ENCODE data around the gene GULP1. TPM values are rescaled to one million over a fixed set of nuclear protein-coding genes. Genes with fewer than 3 reads are reported as not detected.

GULP1 gene
- polyA plus RNA-seq, 1 donor from 2014 or later = 10.2 TPM

- no peak for TF ChIP-seq TAF1 (IDR thresholded peaks at IDR 0.05; ENCODE audit: low read depth)
- TF ChIP-seq RAD21 (conservative IDR thresholded peaks at IDR 0.05) = no peak
Measured at GRCh38 chr2:188444106-188444835, 152.6 kb downstream of the GULP1 start (continued).

- Histone ChIP-seq H3K9ac (ENCODE audit: low read length) (no peak overlapping the region), H3K9me3 (ENCODE audit: low read length) (no peaks in the 10 kb centered on the region), H3F3A (ENCODE audit: insufficient read depth, low read length, poor library complexity, severe bottlenecking) (no peaks in the 10 kb centered on the region), H3K27ac (ENCODE audit: low read length) (no peak overlapping the region), H3K4me2 (ENCODE audit: low read length) (no peak overlapping the region), H2AFZ (ENCODE audit: low read depth, low read length) (no peak overlapping the region), H3K36me3 (ENCODE audit: insufficient read depth, low read length) (no peaks in the 10 kb centered on the region), H3K4me3 (ENCODE audit: low read length) (no peak overlapping the region), H3K79me2 (replicated peaks; ENCODE audit: insufficient read depth, low read length) (no peaks in the 10 kb centered on the region), H3K27me3 (ENCODE audit: insufficient read depth, low read depth, low read length) (no peaks in the 10 kb centered on the region), H4K20me1 (ENCODE audit: insufficient read depth) (no peaks in the 10 kb centered on the region), H3K9me2 (ENCODE audit: insufficient read depth, low read length) (no peaks in the 10 kb centered on the region)
- TF ChIP-seq CTCF (IDR thresholded peaks at IDR 0.05; ENCODE audit: poor library complexity, severe bottlenecking) = no peak
- TF ChIP-seq RAD21 (conservative IDR thresholded peaks at IDR 0.05) = no peak
- TF ChIP-seq REST (IDR thresholded peaks at IDR 0.05; ENCODE audit: borderline replicate concordance) = no peak
- TF ChIP-seq TAF1 (IDR thresholded peaks at IDR 0.05; ENCODE audit: low read depth) = no peak
- TF ChIP-seq EP300 (conservative IDR thresholded peaks at IDR 0.05; ENCODE audit: poor library complexity, severe bottlenecking) = no peak
- TF ChIP-seq EZH2 (IDR thresholded peaks at IDR 0.05; ENCODE audit: borderline replicate concordance, insufficient read depth, low read length, poor library complexity, severe bottlenecking) = no peak
- no peak for TF ChIP-seq SMC3 (conservative IDR thresholded peaks at IDR 0.05; ENCODE audit: poor library complexity)
- no peak for TF ChIP-seq POLR2AphosphoS5 (IDR thresholded peaks at IDR 0.05)
- TF ChIP-seq MXI1 (conservative IDR thresholded peaks at IDR 0.05; ENCODE audit: poor library complexity, severe bottlenecking) = no peak
Measured at GRCh38 chr2:188449561-188449960, 157.9 kb downstream of the GULP1 start.

GRCh38 chr2:188449971-188450370, 158.3 kb downstream of the GULP1 start:
- no peaks in the 10 kb centered on the region for H3K9me2 ChIP-seq (ENCODE audit: insufficient read depth, low read length)
- no peaks in the 10 kb centered on the region for H4K20me1 ChIP-seq (ENCODE audit: insufficient read depth)
- H3K79me2 ChIP-seq (replicated peaks; ENCODE audit: insufficient read depth, low read length) = no peaks in the 10 kb centered on the region
- H3K27ac ChIP-seq (ENCODE audit: low read length) = no peak overlapping the region
- no peak overlapping the region for H3K4me2 ChIP-seq (ENCODE audit: low read length)
- H3K4me3 ChIP-seq (ENCODE audit: low read length) = no peak overlapping the region
- H3K9me3 ChIP-seq (ENCODE audit: low read length) = no peaks in the 10 kb centered on the region
- no peaks in the 10 kb centered on the region for H3K36me3 ChIP-seq (ENCODE audit: insufficient read depth, low read length)
- H3K9ac ChIP-seq (ENCODE audit: low read length) = no peak overlapping the region
- H3K27me3 ChIP-seq (ENCODE audit: insufficient read depth, low read depth, low read length) = no peaks in the 10 kb centered on the region
- TF ChIP-seq SMC3 (conservative IDR thresholded peaks at IDR 0.05; ENCODE audit: poor library complexity) (no peak), EP300 (conservative IDR thresholded peaks at IDR 0.05; ENCODE audit: poor library complexity, severe bottlenecking) (no peak), CTCF (IDR thresholded peaks at IDR 0.05; ENCODE audit: poor library complexity, severe bottlenecking) (no peak), POLR2AphosphoS5 (IDR thresholded peaks at IDR 0.05) (no peak), MXI1 (conservative IDR thresholded peaks at IDR 0.05; ENCODE audit: poor library complexity, severe bottlenecking) (no peak), EZH2 (IDR thresholded peaks at IDR 0.05; ENCODE audit: borderline replicate concordance, insufficient read depth, low read length, poor library complexity, severe bottlenecking) (no peak), TAF1 (IDR thresholded peaks at IDR 0.05; ENCODE audit: low read depth) (no peak), REST (IDR thresholded peaks at IDR 0.05; ENCODE audit: borderline replicate concordance) (no peak), RAD21 (conservative IDR thresholded peaks at IDR 0.05) (no peak)
- no peaks in the 10 kb centered on the region for H3F3A ChIP-seq (ENCODE audit: insufficient read depth, low read length, poor library complexity, severe bottlenecking)
- H2AFZ ChIP-seq (ENCODE audit: low read depth, low read length) = no peak overlapping the region

Data from neural cell (in vitro differentiated cells).